NCI-H1694 (cell line): ENCODE results near the gene XRN1.
A peak's percentile ranks its signal among the peaks of the same experiment; 100 is the strongest.
"Not testable (repeated sequence)": the region's sequence is repeated elsewhere in the genome, so short reads cannot be mapped to it uniquely, and the experiment has no call there.

Experiments used
- DNase-seq: peaks from one replicate; lab custom pipeline; 2025; lab: John Stamatoyannopoulos, UW

The XRN1 gene

GRCh38 chr3:142447852-142448823 is at the start of gene XRN1:
TSS of gene XRN1 (minus strand) at chr3:142448037. CDS start at chr3:142447944, 93 bp downstream.
- DNase-seq = peak; percentile 78

DNA sequence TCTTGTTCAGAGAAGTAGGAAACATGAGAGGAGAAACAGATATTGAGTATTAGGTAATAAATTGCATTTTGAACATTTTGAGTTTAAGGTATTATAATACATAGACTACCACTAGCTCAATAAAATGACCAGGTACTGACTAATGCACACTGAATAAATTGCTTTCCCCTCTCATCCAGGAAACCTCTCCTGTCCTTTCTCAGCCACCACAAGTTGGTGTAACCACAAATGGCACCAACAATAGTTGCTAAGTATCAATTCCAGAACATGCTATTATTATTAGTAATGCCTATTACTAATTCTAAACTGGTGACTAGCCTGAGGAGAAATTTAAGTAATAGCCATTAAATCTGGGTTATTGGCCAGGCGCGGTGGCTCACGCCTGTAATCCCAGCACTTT is 47.3 kb upstream of the XRN1 start:
- no peak for DNase-seq

GRCh38 chr3:142492184-142492583 is 44.3 kb upstream of the XRN1 start:
- DNase-seq = no peak

- no peak for DNase-seq
Observed at GRCh38 chr3:142489572-142490323, 41.9 kb upstream of the XRN1 start.

DNA sequence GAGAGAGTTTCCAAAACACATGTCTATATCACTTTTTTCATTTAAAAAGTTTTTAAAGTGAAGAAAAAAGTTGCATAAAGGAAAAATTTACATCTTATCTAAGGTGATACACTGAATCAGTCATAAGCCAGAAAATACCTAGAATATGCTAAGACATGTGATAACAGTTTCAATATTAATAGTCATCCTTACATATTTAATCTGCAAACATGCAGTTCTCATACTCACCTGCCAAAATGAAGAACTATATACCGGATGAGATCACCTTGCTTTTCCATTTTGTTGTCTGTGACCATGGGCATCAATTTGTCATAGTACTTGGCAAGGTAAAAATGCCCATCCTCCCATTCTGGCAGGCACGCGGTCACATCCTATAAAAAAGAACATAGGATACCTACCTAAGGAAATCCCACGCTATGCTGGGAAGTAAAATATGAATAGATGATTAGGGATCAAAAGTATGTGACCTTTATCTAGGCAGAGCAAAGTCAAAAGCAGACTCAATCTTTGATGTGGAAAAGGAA is 37.1 kb upstream of the XRN1 start:
- DNase-seq = no peak

DNA sequence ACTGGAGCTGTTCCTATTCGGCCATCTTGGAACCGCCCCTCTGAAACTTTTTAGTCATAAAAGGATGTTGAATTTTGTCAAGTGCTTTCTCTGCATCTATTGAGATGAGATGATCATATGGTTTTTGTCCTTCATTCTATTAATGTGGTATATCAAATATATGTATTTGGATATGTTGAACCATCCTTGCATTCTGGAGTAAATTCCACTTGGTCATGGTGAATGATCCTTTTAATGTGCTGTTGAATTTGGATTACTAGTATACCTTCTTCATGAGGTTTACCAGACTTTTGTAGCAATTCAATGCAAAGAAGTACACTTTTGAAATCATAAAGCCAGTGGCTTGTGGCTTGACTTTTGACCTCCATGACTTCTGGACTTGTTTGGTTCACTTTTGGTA is 33.4 kb upstream of the XRN1 start:
- no peak for DNase-seq

GRCh38 chr3:142470826-142471225 is 23.0 kb upstream of the XRN1 start:
- DNase-seq = no peak

GRCh38 chr3:142468456-142468855 is 20.6 kb upstream of the XRN1 start:
- DNase-seq = no peak

DNA sequence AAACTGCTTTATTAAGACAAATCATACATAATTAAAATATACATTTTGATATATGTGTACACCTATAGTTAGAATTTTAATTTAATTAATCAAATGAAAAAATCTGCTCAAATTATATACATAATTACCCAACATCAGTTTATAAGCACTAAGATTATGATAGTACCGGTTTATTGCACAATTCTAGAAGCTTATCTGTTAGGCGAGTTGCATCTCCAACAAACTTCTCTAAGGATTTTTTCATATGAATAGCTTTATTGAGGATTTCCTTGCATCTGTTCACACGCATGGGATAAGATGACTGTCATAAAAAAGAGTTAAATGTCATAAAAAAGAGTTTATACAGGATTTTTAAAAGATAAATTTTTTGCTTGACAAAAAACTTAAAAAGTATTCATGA is 19.9 kb upstream of the XRN1 start:
- no peak for DNase-seq

DNA sequence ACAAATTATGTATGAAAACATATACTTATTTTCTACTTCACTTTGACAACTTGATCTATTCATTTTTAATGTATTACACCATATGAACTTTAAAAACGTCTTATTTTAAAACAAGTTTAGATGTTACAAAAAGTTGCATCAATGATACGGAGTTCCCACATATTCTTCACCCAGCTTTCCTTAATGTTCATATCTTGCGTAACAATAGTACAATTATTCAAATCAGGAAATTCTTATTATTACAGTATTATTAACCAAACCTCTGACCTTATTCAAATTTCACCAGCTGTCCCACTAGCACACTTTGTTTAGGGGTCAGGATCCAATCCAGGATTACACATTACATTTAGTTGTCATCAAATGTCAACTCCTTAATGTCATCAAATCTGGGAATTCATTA is 12.9 kb upstream of the XRN1 start:
- DNase-seq = no peak

GRCh38 chr3:142459929-142460328 is 12.1 kb upstream of the XRN1 start:
- DNase-seq = no peak

GRCh38 chr3:142459096-142459495 is 11.3 kb upstream of the XRN1 start:
- DNase-seq = no peak

- DNase-seq = no peak
Observed at GRCh38 chr3:142450881-142451280, 3.0 kb upstream of the XRN1 start.

DNA sequence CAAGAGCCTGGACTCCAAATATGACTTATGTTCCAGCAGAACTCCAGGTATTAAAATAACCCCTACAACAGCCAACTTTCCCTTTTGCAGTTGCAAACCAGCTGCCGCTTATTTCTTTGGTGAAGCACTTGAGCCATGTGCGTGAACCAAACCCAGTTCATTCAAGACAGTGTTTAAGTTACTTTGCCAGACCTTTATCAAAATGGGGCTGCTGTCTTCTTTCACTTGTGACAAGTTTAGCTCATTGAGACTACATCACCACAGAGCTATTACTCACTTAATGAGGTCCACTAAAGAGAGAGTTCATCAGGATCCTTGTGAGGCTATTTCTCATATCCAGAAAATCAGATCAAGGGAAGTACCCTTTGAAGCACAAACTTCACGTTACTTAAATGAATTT is 2.4 kb upstream of the XRN1 start:
- peak; percentile 38 for DNase-seq

DNA sequence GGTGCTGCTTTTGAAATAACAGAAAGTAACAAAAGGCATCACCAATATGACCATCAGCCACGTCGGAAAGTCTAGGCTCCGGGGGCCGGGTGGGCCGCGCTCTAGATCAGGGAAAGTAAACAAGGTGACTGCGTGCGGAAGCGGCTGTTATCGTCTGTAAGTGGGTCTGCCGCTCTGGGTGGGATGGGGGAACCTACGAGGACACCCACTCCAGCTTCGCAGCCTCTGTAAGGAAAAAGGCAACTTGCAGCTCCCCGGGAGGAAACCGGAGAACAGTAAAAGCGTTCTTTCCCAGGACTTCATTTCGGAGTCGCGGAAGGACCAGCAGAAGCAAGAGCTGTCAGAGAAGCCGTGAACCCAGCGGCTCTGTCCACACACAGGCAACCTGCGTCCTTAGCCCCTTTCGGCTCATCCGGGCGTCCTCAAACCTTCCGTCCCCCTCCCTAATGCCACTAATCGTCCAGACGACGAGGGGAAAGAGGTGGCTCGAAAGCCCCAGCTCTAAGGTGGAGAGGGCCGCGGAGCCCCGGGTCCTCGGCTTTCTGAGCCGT is 461 bp downstream of the XRN1 start:
- DNase-seq = no peak

GRCh38 chr3:142445816-142446254 is 2.0 kb downstream of the XRN1 start:
- no peak for DNase-seq

GRCh38 chr3:142444343-142444742 is 3.5 kb downstream of the XRN1 start:
- no peak for DNase-seq

DNA sequence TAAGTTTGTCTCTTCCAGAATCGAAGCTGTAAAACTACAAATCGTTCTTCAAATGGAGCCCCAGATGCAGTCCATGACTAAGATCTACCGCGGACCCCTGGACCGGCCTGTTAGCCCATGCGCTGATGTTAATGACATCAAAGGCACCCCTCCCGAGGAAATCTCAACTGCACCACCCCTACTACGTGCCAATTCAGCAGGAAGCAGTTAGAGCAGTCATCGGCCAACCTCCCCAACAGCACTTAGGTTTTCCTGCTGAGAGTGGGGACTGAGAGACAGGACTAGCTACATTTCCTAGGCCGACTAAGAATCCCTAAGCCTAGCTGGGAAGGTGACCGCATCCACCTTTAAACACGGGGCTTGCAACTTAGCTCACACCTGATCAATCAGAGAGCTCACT is 4.8 kb downstream of the XRN1 start:
- not testable (repeated sequence) for DNase-seq

- not testable (repeated sequence) for DNase-seq
Observed at GRCh38 chr3:142439499-142440220, 8.2 kb downstream of the XRN1 start.

- DNase-seq = not testable (repeated sequence)
Observed at GRCh38 chr3:142438096-142438495, 9.7 kb downstream of the XRN1 start.

DNA sequence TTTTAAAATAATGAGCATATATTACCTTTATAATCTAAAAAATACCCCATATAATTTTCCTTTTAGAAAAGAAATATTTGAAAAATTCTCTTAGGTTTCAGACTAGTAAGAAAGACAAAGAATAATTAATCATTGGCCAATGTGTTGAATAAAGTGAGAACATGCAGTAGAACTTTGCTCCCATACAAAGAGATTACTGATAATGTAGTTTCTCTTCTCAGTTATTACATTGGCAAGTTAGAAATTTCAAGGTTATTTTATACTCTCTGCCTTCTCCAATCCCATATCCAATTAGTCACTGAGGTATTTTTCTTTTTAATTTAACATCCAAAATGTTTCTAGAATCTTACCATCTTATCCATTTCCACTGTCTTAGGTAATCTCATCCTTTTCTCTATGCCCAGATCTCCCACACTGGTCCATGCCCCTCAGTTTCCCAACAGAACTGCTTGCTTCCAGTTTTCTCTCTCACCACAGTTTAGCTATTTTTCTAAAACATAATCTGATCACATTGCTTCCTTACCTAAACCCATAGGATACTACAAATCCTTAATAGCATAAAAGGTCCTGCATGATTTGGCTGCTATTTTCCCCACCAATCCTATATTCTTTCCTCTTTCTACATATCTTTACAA is 10.8 kb downstream of the XRN1 start:
- DNase-seq = no peak
